GM12878 (cell line): ENCODE measurements around the gene LIG4. TPM values are rescaled to one million over a fixed set of nuclear protein-coding genes. Genes with fewer than 3 reads are reported as not detected.

Source experiments
- ATAC-seq: fragments of 200-7000 bp; cut with Tn5 transposase; 3 replicates; pipeline ENCODE4 v1.9.1; 2020; ENCODE audit warnings: mild to moderate bottlenecking, moderate library complexity
- BruUV-seq: library from RNA; stranded (reverse); fragments of 400-500 nt; replicated peaks from 2 replicates; lab custom pipeline; 2021; lab: Mats Ljungman, UMichigan
- CTCF ChIA-PET: fragments of 300-600 bp; sonication (Branson Sonifier 250); formaldehyde crosslinking; extraction: SDS; loops from one replicate; lab custom pipeline; 2021; ENCODE audit warnings: inconsistent platforms; lab: Yijun Ruan, JAX
- POLR2A ChIA-PET: fragments of 350-600 bp; formaldehyde crosslinking; extraction: SDS; loops from one replicate; lab custom pipeline; 2021; ENCODE audit warnings: inconsistent platforms; lab: Charles Lee
- RAD21 ChIA-PET: fragments of 300-600 bp; sonication (Branson Sonifier 250); formaldehyde crosslinking; loops from one replicate; lab custom pipeline; 2023; ENCODE audit warnings: antibody characterized with exemption; ENCODE audit not compliant: unreplicated experiment; lab: Charles Lee
- SMC1A ChIA-PET: fragments of 300-600 bp; sonication (Branson Sonifier 250); formaldehyde crosslinking; loops from one replicate; lab custom pipeline; 2023; ENCODE audit not compliant: unreplicated experiment, uncharacterized antibody; lab: Charles Lee
- DNase-seq: peaks from one replicate; pipeline ENCODE4 v3.0.0-alpha.2; 2011; ENCODE audit warnings: low read depth, low spot score
- FAIRE-seq: peaks from 3 replicates; lab custom pipeline; 2011; peaks lifted over from hg19 to GRCh38; lab: Jason Lieb, UNC
- H2AFZ ChIP-seq: 2 replicates; pipeline ENCODE4 v1.6.0; 2011; ENCODE audit warnings: low read depth, low read length, control low read depth; ENCODE audit not compliant: control insufficient read depth
- H3K27ac ChIP-seq: 2 replicates; pipeline ENCODE4 v1.5.1; 2011; ENCODE audit warnings: control low read depth; ENCODE audit not compliant: control insufficient read depth, insufficient read depth
- H3K27me3 ChIP-seq, 2 experiments: replicated peaks in 1 of 2; 2 replicates each; pipeline versions ENCODE4 v1.6.0 to v1.6.1; 2011; ENCODE audit warnings: low read length in 1 of 2; ENCODE audit not compliant: control insufficient read depth in 2 of 2, insufficient read depth in 2 of 2
- H3K36me3 ChIP-seq, 2 experiments: 2 replicates each; pipeline ENCODE4 v1.5.1; 2011; ENCODE audit warnings: low read length in 1 of 2; ENCODE audit not compliant: control insufficient read depth in 2 of 2, insufficient read depth in 2 of 2
- H3K4me1 ChIP-seq: 2 replicates; pipeline ENCODE4 v1.6.1; 2011; ENCODE audit warnings: mild to moderate bottlenecking, low read length, moderate library complexity, mixed read lengths; ENCODE audit not compliant: control insufficient read depth, insufficient read depth
- H3K4me2 ChIP-seq: 2 replicates; pipeline ENCODE4 v1.6.0; 2011; ENCODE audit warnings: control low read depth; ENCODE audit not compliant: control insufficient read depth, insufficient read depth
- H3K4me3 ChIP-seq: fragments of 200-600 bp; sonication (generic); 2 replicates; pipeline ENCODE4 v1.5.1; 2016
- H3K79me2 ChIP-seq: 2 replicates; pipeline ENCODE4 v1.6.0; 2011; ENCODE audit warnings: low read length; ENCODE audit not compliant: control insufficient read depth, insufficient read depth
- H3K9ac ChIP-seq: 2 replicates; pipeline ENCODE4 v1.8.0; 2011; ENCODE audit warnings: low read length, control low read depth, mixed read lengths; ENCODE audit not compliant: control insufficient read depth, insufficient read depth
- H3K9me3 ChIP-seq: replicated peaks from 3 replicates; pipeline ENCODE4 v1.5.1; 2011; ENCODE audit warnings: mild to moderate bottlenecking, low read length; ENCODE audit not compliant: control insufficient read depth, insufficient read depth
- H4K20me1 ChIP-seq: 2 replicates; pipeline ENCODE4 v1.6.0; 2011; ENCODE audit not compliant: control insufficient read depth, insufficient read depth
- CBX3 ChIP-seq: fragments of 200-600 bp; sonication (generic); IDR thresholded peaks from 2 replicates; pipeline ENCODE4 v1.6.1; 2016; ENCODE audit warnings: low read depth, borderline replicate concordance
- FOS ChIP-seq: IDR thresholded peaks from 3 replicates; pipeline ENCODE4 v1.6.1; 2011; ENCODE audit warnings: borderline replicate concordance; ENCODE audit not compliant: insufficient read length; ENCODE audit errors: extremely low read depth
- IKZF1 ChIP-seq: fragments of 450-650 bp; conservative IDR thresholded peaks from 2 replicates; pipeline ENCODE4 v1.6.1; 2017; ENCODE audit warnings: antibody characterized with exemption, mild to moderate bottlenecking
- LARP7 ChIP-seq: fragments of 450-650 bp; IDR thresholded peaks from 2 replicates; pipeline ENCODE4 v1.6.1; 2017; ENCODE audit warnings: mild to moderate bottlenecking
- MTA2 ChIP-seq: fragments of 450-650 bp; IDR thresholded peaks from 2 replicates; pipeline ENCODE4 v1.6.1; 2016; ENCODE audit warnings: low read depth, mild to moderate bottlenecking, moderate library complexity
- NBN ChIP-seq: fragments of 450-650 bp; IDR thresholded peaks from 2 replicates; pipeline ENCODE4 v1.6.1; 2016
- NR2F1 ChIP-seq: fragments of 450-650 bp; conservative IDR thresholded peaks from 2 replicates; pipeline ENCODE4 v1.6.1; 2017; ENCODE audit warnings: mild to moderate bottlenecking
- NRF1 ChIP-seq: conservative IDR thresholded peaks from 2 replicates; pipeline ENCODE4 v1.6.1; 2011; ENCODE audit warnings: mild to moderate bottlenecking, low read depth, low read length, improper control_type of control experiment
- PAX5 ChIP-seq: IDR thresholded peaks from 2 replicates; pipeline ENCODE4 v1.6.1; 2011; ENCODE audit warnings: low read depth, low read length, borderline replicate concordance
- RAD51 ChIP-seq: fragments of 450-650 bp; IDR thresholded peaks from 2 replicates; pipeline ENCODE4 v1.6.1; 2016; ENCODE audit warnings: moderate library complexity, mild to moderate bottlenecking, inconsistent platforms
- RB1 ChIP-seq: fragments of 450-650 bp; formaldehyde crosslinking; IDR thresholded peaks from 2 replicates; pipeline ENCODE4 v1.6.1; 2017; ENCODE audit warnings: mild to moderate bottlenecking, borderline replicate concordance
- RBBP5 ChIP-seq: fragments of 200-600 bp; sonication (generic); conservative IDR thresholded peaks from 2 replicates; pipeline ENCODE4 v1.6.1; 2016
- RUNX3 ChIP-seq: IDR thresholded peaks from 2 replicates; pipeline ENCODE4 v1.6.1; 2012; ENCODE audit warnings: low read length, inconsistent platforms
- SMAD5 ChIP-seq: IDR thresholded peaks from 2 replicates; pipeline ENCODE4 v1.6.1; 2016; ENCODE audit warnings: antibody characterized with exemption, low read depth
- SMARCA5 ChIP-seq: fragments of 450-650 bp; IDR thresholded peaks from 2 replicates; pipeline ENCODE4 v1.6.1; 2017; ENCODE audit warnings: mild to moderate bottlenecking
- SPI1 ChIP-seq: IDR thresholded peaks from 2 replicates; pipeline ENCODE4 v1.6.1; 2011; ENCODE audit warnings: low read depth, mild to moderate bottlenecking, low read length, moderate library complexity, borderline replicate concordance; ENCODE audit not compliant: insufficient read depth
- SREBF1 ChIP-seq: IDR thresholded peaks from 2 replicates; pipeline ENCODE4 v1.6.1; 2012; ENCODE audit warnings: mild to moderate bottlenecking, low read length
- TCF12 ChIP-seq: IDR thresholded peaks from 2 replicates; pipeline ENCODE4 v1.6.1; 2011; ENCODE audit warnings: low read depth, mild to moderate bottlenecking, low read length
- YBX1 ChIP-seq: fragments of 450-650 bp; IDR thresholded peaks from 2 replicates; pipeline ENCODE4 v1.6.1; 2016; ENCODE audit warnings: antibody characterized with exemption
- ZNF207 ChIP-seq: fragments of 450-650 bp; IDR thresholded peaks from 2 replicates; pipeline ENCODE4 v1.6.1; 2014; ENCODE audit warnings: antibody characterized with exemption, mild to moderate bottlenecking, borderline replicate concordance
- ZNF217 ChIP-seq: fragments of 450-650 bp; IDR thresholded peaks from 2 replicates; pipeline ENCODE4 v1.6.1; 2017; ENCODE audit warnings: antibody characterized with exemption, mild to moderate bottlenecking
- ZSCAN29 ChIP-seq: fragments of 450-650 bp; IDR thresholded peaks from 2 replicates; pipeline ENCODE4 v1.6.1; 2017; ENCODE audit warnings: mild to moderate bottlenecking, moderate library complexity
- WGBS: methylation state at CpG from one replicate; pipeline ENCODE4 v1.1.6; 2016; ENCODE audit warnings: low lambda C conversion rate; ENCODE audit not compliant: insufficient replicate concordance, insufficient coverage; ENCODE audit errors: missing lambda C conversion rate; 5-methylcytosine and 5-hydroxymethylcytosine counted together
- in situ Hi-C: fragments of 300-500 bp; cut with MboI; formaldehyde crosslinking; loops from 9 replicates; pipeline ENCODE4 v1.14.3; 2018; ENCODE audit warnings: mixed read lengths
- intact Hi-C: fragments of 100-400 bp; cut with micrococcal nuclease; formaldehyde crosslinking; loops from one replicate; pipeline ENCODE4 v1.14.2; 2022; ENCODE audit not compliant: unreplicated experiment
- polyA plus RNA-seq, 11 experiments: library from polyadenylated mRNA; depleted of rRNA in 4 of 11; unstranded in 6 of 11; stranded (reverse) in 5 of 11; fragments of >200 nt; fragmentation: Nextera tagmentation in 4 of 11; fragmentation: Illumina TruSeq in 1 of 11; extraction: Ambion mirVana in 4 of 11; extraction: Trizol in 1 of 11; gene quantifications; 1 replicate in 1 of 11; 2 replicates in 10 of 11; pipeline versions ENCODE4 v1.2.1 to v1.2.3, GENCODE V29; 2011 to 2016; ENCODE audit warnings: inconsistent platforms in 2 of 11, missing spikeins in 2 of 11, low read depth in 1 of 11
- total RNA-seq, 4 experiments: library from RNA; depleted of rRNA in 3 of 4; stranded (reverse); fragments of >200 nt in 3 of 4; fragmentation: Illumina TruSeq in 1 of 4; extraction: Trizol in 1 of 4; gene quantifications; 2 replicates each; pipeline versions ENCODE4 v1.2.1 to v1.2.3, GENCODE V29; 2013 to 2021
- TF ChIP-seq, protein P1 (sequence below): IDR thresholded peaks from 2 replicates; pipeline ENCODE4 v1.6.1; 2011; ENCODE audit warnings: mild to moderate bottlenecking, low read depth, low read length, moderate library complexity; ENCODE audit not compliant: insufficient replicate concordance

Gene LIG4
- total and polyA plus RNA-seq, 10 of the 15 experiments (the other 5 are each of a cell fraction or from before 2014, with no cell fraction given): 2.3 to 15.0 (median 8.5) TPM

DNA sequence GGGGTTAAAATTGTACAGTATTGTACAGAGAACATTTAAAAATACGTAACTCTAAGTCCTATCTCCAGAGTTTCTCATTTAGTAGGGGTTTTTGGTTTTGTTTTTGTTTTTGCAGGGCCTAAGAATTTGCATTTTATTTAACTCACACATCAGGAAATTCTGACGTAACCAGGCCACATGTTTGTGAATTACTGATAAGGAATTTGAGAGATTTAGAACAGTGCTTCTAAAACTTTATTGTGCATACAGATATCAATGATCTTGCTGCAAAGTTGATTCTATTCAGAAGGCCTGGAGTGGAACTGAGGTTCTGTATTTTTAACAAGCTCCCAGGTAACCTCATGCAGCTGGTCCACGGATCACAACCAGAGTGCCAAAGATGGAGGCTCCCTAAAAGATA, 49.3 kb downstream of the LIG4 start:
- H3K4me3 ChIP-seq: no peak overlapping the region
- ChIA-PET CTCF (interaction anchor here (1.1 kb wide), 1 partner anchor 10 kb away, joined by 9 read pairs; no protein-coding TSS in a partner anchor), POLR2A (no interaction called here)
- no peak for ATAC-seq
- no peaks in the 10 kb centered on the region for H3K4me1 ChIP-seq
- TF ChIP-seq YBX1 (no peak), NBN (no peak), NR2F1 (no peak), SMARCA5 (no peak), ZNF217 (no peak), TCF12 (no peak)
- TF ChIP-seq, all 136 proteins: peak for 0
- Histone ChIP-seq H3K9ac (no peak overlapping the region), H3K27ac (no peak overlapping the region), H3K79me2 (no peaks in the 10 kb centered on the region), H2AFZ (no peak overlapping the region), H4K20me1 (no peaks in the 10 kb centered on the region), H3K9me3 (no peaks in the 10 kb centered on the region), H3K27me3 (no peaks in the 10 kb centered on the region; a peak in 1 of 4 replicates), H3K36me3 (no peaks in the 10 kb centered on the region), H3K4me2 (no peak overlapping the region)
- DNase-seq (no peak), FAIRE-seq (no peak)
- in situ Hi-C loops: no loop called here
- ChIA-PET RAD21 (no interaction called here), SMC1A (no interaction called here)
- intact Hi-C loops: no loop called here
- BruUV-seq: no TSS peak
- 30% methylated on average over 3 of the region's 3 CpGs for WGBS

DNA sequence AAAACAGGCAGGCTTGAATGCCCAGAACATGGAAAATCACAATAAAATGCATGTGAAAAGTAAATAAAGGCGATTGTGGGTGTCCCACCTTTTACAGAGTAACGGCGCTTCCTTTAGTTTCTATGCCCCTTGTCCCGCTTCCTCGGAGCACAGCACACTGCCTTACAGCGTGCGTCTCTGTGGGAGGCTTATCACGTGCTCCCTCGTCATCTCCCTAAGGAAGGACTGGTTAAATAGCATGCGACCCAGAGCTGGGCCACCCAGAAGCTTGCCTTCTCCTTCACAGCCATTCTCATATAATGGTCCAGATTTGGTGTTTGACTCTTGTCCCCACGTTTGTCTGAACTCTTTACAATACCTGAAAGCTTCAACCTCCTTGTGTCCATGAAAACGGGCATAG, 56.6 kb downstream of the LIG4 start:
- TF ChIP-seq ZNF217 (no peak), SPI1 (no peak), RUNX3 (no peak), SREBF1 (no peak), RAD51 (no peak), ZNF207 (no peak), MTA2 (no peak), SMAD5 (no peak), NBN (no peak), CBX3 (no peak), NRF1 (no peak), IKZF1 (no peak), FOS (no peak), RB1 (no peak), PAX5 (no peak), RBBP5 (no peak), YBX1 (no peak), LARP7 (no peak), ZSCAN29 (no peak)
- TF ChIP-seq, protein P1, sequence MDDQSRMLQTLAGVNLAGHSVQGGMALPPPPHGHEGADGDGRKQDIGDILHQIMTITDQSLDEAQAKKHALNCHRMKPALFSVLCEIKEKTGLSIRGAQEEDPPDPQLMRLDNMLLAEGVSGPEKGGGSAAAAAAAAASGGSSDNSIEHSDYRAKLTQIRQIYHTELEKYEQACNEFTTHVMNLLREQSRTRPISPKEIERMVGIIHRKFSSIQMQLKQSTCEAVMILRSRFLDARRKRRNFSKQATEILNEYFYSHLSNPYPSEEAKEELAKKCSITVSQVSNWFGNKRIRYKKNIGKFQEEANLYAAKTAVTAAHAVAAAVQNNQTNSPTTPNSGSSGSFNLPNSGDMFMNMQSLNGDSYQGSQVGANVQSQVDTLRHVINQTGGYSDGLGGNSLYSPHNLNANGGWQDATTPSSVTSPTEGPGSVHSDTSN: no peak
- H3K79me2 ChIP-seq: no peaks in the 10 kb centered on the region
- H4K20me1 ChIP-seq: no peaks in the 10 kb centered on the region
- DNase-seq (no peak), ATAC-seq (no peak), FAIRE-seq (no peak)
- no peak overlapping the region for H3K4me2 ChIP-seq
- no peak overlapping the region for H3K27ac ChIP-seq
- in situ Hi-C loops (loop anchor here (5.0 kb wide), 1 partner anchor 951 kb away; no protein-coding TSS in a partner anchor), intact Hi-C loops (no loop called here)
- CTCF ChIA-PET: no interaction called here
- SMC1A ChIA-PET: no interaction called here
- no TSS peak for BruUV-seq
- no peak overlapping the region for H3K9ac ChIP-seq
- 53% methylated on average over 12 of the region's 12 CpGs for WGBS
- H3K4me3 ChIP-seq: no peak overlapping the region
- no peaks in the 10 kb centered on the region for H3K9me3 ChIP-seq
- H3K4me1 ChIP-seq: no peaks in the 10 kb centered on the region
- H3K36me3 ChIP-seq: no peaks in the 10 kb centered on the region
- POLR2A ChIA-PET: no interaction called here
- H2AFZ ChIP-seq: no peak overlapping the region
- RAD21 ChIA-PET: no interaction called here
- H3K27me3 ChIP-seq: no peaks in the 10 kb centered on the region
